Endothelial cell (in vitro differentiated cells): ENCODE results near the gene LST1. TPM values are rescaled to one million over a fixed set of nuclear protein-coding genes. Genes with fewer than 3 reads are reported as not detected.

Experiments
- DNase-seq: peaks from one replicate; pipeline ENCODE4 v3.0.0; 2021; ENCODE audit warnings: low spot score
- H3K27ac Mint-ChIP-seq: one replicate; pipeline ENCODE4 v1.8.0; 2021; ENCODE audit warnings: mixed read lengths, inconsistent platforms; ENCODE audit not compliant: unreplicated experiment
- H3K27me3 Mint-ChIP-seq: one replicate; pipeline ENCODE4 v1.8.0; 2021; ENCODE audit warnings: mild to moderate bottlenecking, moderate library complexity, mixed read lengths, inconsistent platforms; ENCODE audit not compliant: unreplicated experiment
- H3K36me3 Mint-ChIP-seq: one replicate; pipeline ENCODE4 v1.8.0; 2021; ENCODE audit warnings: mild to moderate bottlenecking, low read depth, mixed read lengths, inconsistent platforms; ENCODE audit not compliant: unreplicated experiment
- H3K4me1 Mint-ChIP-seq: one replicate; pipeline ENCODE4 v1.8.0; 2021; ENCODE audit warnings: mild to moderate bottlenecking, mixed read lengths, inconsistent platforms; ENCODE audit not compliant: unreplicated experiment
- H3K4me3 Mint-ChIP-seq: one replicate; pipeline ENCODE4 v1.8.0; 2021; ENCODE audit warnings: mild to moderate bottlenecking, mixed read lengths, inconsistent platforms; ENCODE audit not compliant: unreplicated experiment
- H3K9me3 Mint-ChIP-seq: one replicate; pipeline ENCODE4 v1.8.0; 2021; ENCODE audit warnings: mixed read lengths, inconsistent platforms; ENCODE audit not compliant: unreplicated experiment
- CTCF ChIP-seq: fragments of 200-600 bp; sonication (generic); IDR thresholded peaks from one replicate; pipeline ENCODE4 v1.5.0; 2021; ENCODE audit warnings: antibody characterized with exemption; ENCODE audit not compliant: unreplicated experiment
- total RNA-seq: library from RNA; stranded (reverse); fragmentation: NEBNext Ultra II Directional; extraction: Animal tissue kit (Norgen Biotek cat#: 25700); gene quantifications from one replicate; pipeline ENCODE4 v1.2.1, GENCODE V29; 2021; ENCODE audit not compliant: unreplicated experiment

LST1 gene
- total RNA-seq, 1 donor from 2014 or later, result 1.7 TPM

GRCh38 chr6:31619805-31620585 lies 33.9 kb downstream of the LST1 start:
- peaks cover 18% of the 10 kb centered on the region for H3K36me3 Mint-ChIP-seq
- DNase-seq, result peak; percentile 82
- H3K27ac Mint-ChIP-seq, result peak overlapping the region; percentile 99
- TF ChIP-seq CTCF, result no peak
- H3K27me3 Mint-ChIP-seq, result peaks cover 8% of the 10 kb centered on the region
- H3K4me3 Mint-ChIP-seq, result peak overlapping the region; percentile 97
- no peaks in the 10 kb centered on the region for H3K9me3 Mint-ChIP-seq
- H3K4me1 Mint-ChIP-seq, result peaks cover 36% of the 10 kb centered on the region

- H3K36me3 Mint-ChIP-seq, result peaks cover 21% of the 10 kb centered on the region
- no peaks in the 10 kb centered on the region for H3K9me3 Mint-ChIP-seq
- H3K4me3 Mint-ChIP-seq, result peak within 1 kb of the TSS; percentile 97
- H3K4me1 Mint-ChIP-seq, result peaks cover 30% of the 10 kb centered on the region
- no peak for TF ChIP-seq CTCF
- peaks cover 8% of the 10 kb centered on the region for H3K27me3 Mint-ChIP-seq
- peak; percentile 84 for DNase-seq
- H3K27ac Mint-ChIP-seq, result peak within 1 kb of the TSS; percentile 99
These were observed 34.7 kb downstream of the LST1 start, which contains the start of gene PRRC2A for GRCh38 chr6:31620586-31621319. PRRC2A (plus strand) TSS chr6:31620715; CDS start chr6:31622790, 2,075 bp downstream.

GRCh38 chr6:31621320-31621939 lies 35.4 kb downstream of the LST1 start:
- Mint-ChIP-seq H3K4me3 (peak overlapping the region; percentile 96), H3K36me3 (peaks cover 28% of the 10 kb centered on the region), H3K4me1 (peaks cover 23% of the 10 kb centered on the region), H3K27me3 (peaks cover 8% of the 10 kb centered on the region), H3K27ac (peak overlapping the region; percentile 94), H3K9me3 (no peaks in the 10 kb centered on the region)
- TF ChIP-seq CTCF, result no peak
- DNase-seq, result no peak

- Mint-ChIP-seq H3K36me3 (peaks cover 31% of the 10 kb centered on the region), H3K4me3 (peak overlapping the region; percentile 96), H3K27me3 (peaks cover 8% of the 10 kb centered on the region), H3K9me3 (no peaks in the 10 kb centered on the region), H3K27ac (peak overlapping the region; percentile 94), H3K4me1 (peaks cover 20% of the 10 kb centered on the region)
- no peak for TF ChIP-seq CTCF
- no peak for DNase-seq
These were observed 35.9 kb downstream of the LST1 start for GRCh38 chr6:31621991-31622390.
